Trophoblast cell (in vitro differentiated cells and primary cell): ENCODE results near the gene SETD1B.
A peak's percentile ranks its signal among the peaks of the same experiment; 100 is the strongest.

Experiments used
- DNase-seq, 2 donors: peaks; one replicate each; pipeline ENCODE4 v3.0.0-alpha.2; 2016
- H2AFZ ChIP-seq: 2 replicates; pipeline ENCODE4 v1.6.1; 2013; ENCODE audit warnings: low read length, moderate library complexity, mild to moderate bottlenecking; ENCODE audit not compliant: insufficient read depth, poor library complexity
- H2AK5ac ChIP-seq: 2 replicates; pipeline ENCODE4 v1.6.1; 2013; ENCODE audit warnings: mild to moderate bottlenecking, low read length
- H2BK120ac ChIP-seq: 2 replicates; pipeline ENCODE4 v1.6.1; 2013; ENCODE audit warnings: low read length, mild to moderate bottlenecking, moderate library complexity; ENCODE audit not compliant: insufficient read depth, poor library complexity
- H2BK12ac ChIP-seq: 2 replicates; pipeline ENCODE4 v1.6.1; 2013; ENCODE audit warnings: mild to moderate bottlenecking, low read length, moderate library complexity
- H2BK5ac ChIP-seq: 2 replicates; pipeline ENCODE4 v1.6.1; 2013; ENCODE audit warnings: low read length, low read depth, moderate library complexity, mild to moderate bottlenecking; ENCODE audit not compliant: poor library complexity
- H3K14ac ChIP-seq: 2 replicates; pipeline ENCODE4 v1.6.1; 2013; ENCODE audit warnings: mild to moderate bottlenecking, low read length
- H3K18ac ChIP-seq: 2 replicates; pipeline ENCODE4 v1.6.1; 2013; ENCODE audit warnings: mild to moderate bottlenecking, low read length
- H3K23ac ChIP-seq: 2 replicates; pipeline ENCODE4 v1.6.1; 2013; ENCODE audit warnings: low read length
- H3K27ac ChIP-seq: 2 replicates; pipeline ENCODE4 v1.5.1; 2013; ENCODE audit warnings: low read depth, mild to moderate bottlenecking, inconsistent platforms, low read length, moderate library complexity
- H3K27me3 ChIP-seq: 2 replicates; pipeline ENCODE4 v1.6.1; 2013; ENCODE audit warnings: inconsistent platforms, mild to moderate bottlenecking, low read length, moderate library complexity; ENCODE audit not compliant: insufficient read depth
- H3K36me3 ChIP-seq, 2 experiments: 1 replicate in 1 of 2; 2 replicates in 1 of 2; pipeline ENCODE4 v1.6.1; 2013; ENCODE audit warnings: low read length in 2 of 2, mild to moderate bottlenecking in 2 of 2, moderate library complexity in 1 of 2; ENCODE audit not compliant: insufficient read depth in 2 of 2, control insufficient read depth in 1 of 2
- H3K4ac ChIP-seq: 2 replicates; pipeline ENCODE4 v1.6.1; 2013; ENCODE audit warnings: low read depth, mild to moderate bottlenecking, low read length, moderate library complexity
- H3K4me1 ChIP-seq, 2 experiments: 1 replicate in 1 of 2; 2 replicates in 1 of 2; pipeline ENCODE4 v1.6.1; 2013; ENCODE audit warnings: low read length in 2 of 2, mild to moderate bottlenecking in 2 of 2, moderate library complexity in 1 of 2; ENCODE audit not compliant: insufficient read depth in 2 of 2, control insufficient read depth in 1 of 2
- H3K4me2 ChIP-seq: 2 replicates; pipeline ENCODE4 v1.6.1; 2013; ENCODE audit warnings: inconsistent platforms, mild to moderate bottlenecking, low read length, moderate library complexity
- H3K4me3 ChIP-seq: 2 replicates; pipeline ENCODE4 v1.5.1; 2013; ENCODE audit warnings: mild to moderate bottlenecking, low read depth, low read length, inconsistent platforms
- H3K79me1 ChIP-seq: one replicate; pipeline ENCODE4 v1.6.1; 2013; ENCODE audit warnings: low read length
- H3K79me2 ChIP-seq: 2 replicates; pipeline ENCODE4 v1.6.1; 2013; ENCODE audit warnings: low read length, mild to moderate bottlenecking; ENCODE audit not compliant: control insufficient read depth, insufficient read depth, poor library complexity
- H3K9ac ChIP-seq: 2 replicates; pipeline ENCODE4 v1.6.1; 2013; ENCODE audit warnings: mild to moderate bottlenecking, low read length
- H3K9me3 ChIP-seq: 2 replicates; pipeline ENCODE4 v1.6.1; 2013; ENCODE audit warnings: low read depth, mild to moderate bottlenecking, control low read depth, inconsistent platforms, low read length; ENCODE audit not compliant: insufficient read depth
- H4K12ac ChIP-seq: 2 replicates; pipeline ENCODE4 v1.6.1; 2013; ENCODE audit warnings: low read depth, mild to moderate bottlenecking, low read length, moderate library complexity
- H4K8ac ChIP-seq: 2 replicates; pipeline ENCODE4 v1.6.1; 2013; ENCODE audit warnings: low read depth, mild to moderate bottlenecking, low read length, moderate library complexity
- H4K91ac ChIP-seq: one replicate; pipeline ENCODE4 v1.6.1; 2013; ENCODE audit warnings: low read depth, mild to moderate bottlenecking, low read length, moderate library complexity
- WGBS: extraction: QIAGEN DNeasy Blood & Tissue Kit; methylation state at CpG from one replicate; pipeline ENCODE4 v1.1.7; 2013; ENCODE audit warnings: missing lambda C conversion rate; ENCODE audit not compliant: insufficient read length, insufficient coverage; ENCODE audit errors: extremely low coverage; 5-methylcytosine and 5-hydroxymethylcytosine counted together

The SETD1B gene

GRCh38 chr12:121781484-121781997 is 22.3 kb upstream of the SETD1B start:
- Histone ChIP-seq H3K4me2 (no peak overlapping the region), H2BK5ac (no peak overlapping the region), H3K27me3 (no peaks in the 10 kb centered on the region), H3K79me1 (no peaks in the 10 kb centered on the region), H3K18ac (no peak overlapping the region), H2BK120ac (no peak overlapping the region), H3K4me1 (peaks cover 0 to 3% of the 10 kb centered on the region in 2 experiments), H3K36me3 (peaks cover 8 to 15% of the 10 kb centered on the region in 2 experiments), H2BK12ac (no peak overlapping the region), H3K9me3 (peaks cover 2% of the 10 kb centered on the region), H3K79me2 (no peaks in the 10 kb centered on the region), H4K12ac (no peak overlapping the region), H3K9ac (no peak overlapping the region), H3K23ac (no peak overlapping the region), H3K14ac (no peak overlapping the region), H4K91ac (no peak overlapping the region), H3K4ac (no peak overlapping the region), H4K8ac (no peak overlapping the region), H3K27ac (no peak overlapping the region), H2AFZ (no peak overlapping the region), H2AK5ac (no peak overlapping the region), H3K4me3 (no peak overlapping the region)
- WGBS: no CpG with 5 or more reads among the region's 12 CpGs
- DNase-seq: no peak

- Histone ChIP-seq H2AFZ (no peak overlapping the region), H3K4me3 (no peak overlapping the region), H2AK5ac (no peak overlapping the region), H3K4ac (no peak overlapping the region), H2BK120ac (no peak overlapping the region), H3K14ac (no peak overlapping the region), H3K27me3 (no peaks in the 10 kb centered on the region), H3K79me1 (no peaks in the 10 kb centered on the region), H3K27ac (no peak overlapping the region), H3K4me2 (no peak overlapping the region), H3K9ac (no peak overlapping the region), H3K18ac (no peak overlapping the region), H3K79me2 (no peaks in the 10 kb centered on the region), H3K4me1 (peaks cover 0 to 3% of the 10 kb centered on the region in 2 experiments), H3K9me3 (peaks cover 4% of the 10 kb centered on the region), H3K36me3 (peaks cover 8 to 15% of the 10 kb centered on the region in 2 experiments), H4K12ac (no peak overlapping the region), H2BK12ac (no peak overlapping the region), H3K23ac (no peak overlapping the region), H4K91ac (no peak overlapping the region), H2BK5ac (no peak overlapping the region), H4K8ac (no peak overlapping the region)
- no peak for DNase-seq
- no CpG with 5 or more reads among the region's 14 CpGs for WGBS
Observed at GRCh38 chr12:121781998-121782979, 21.5 kb upstream of the SETD1B start.

- DNase-seq: no peak
- Histone ChIP-seq H3K18ac (no peak overlapping the region), H2AFZ (no peak overlapping the region), H3K79me1 (no peaks in the 10 kb centered on the region), H3K14ac (no peak overlapping the region), H3K23ac (no peak overlapping the region), H4K8ac (no peak overlapping the region), H3K4me3 (no peak overlapping the region), H4K91ac (no peak overlapping the region), H3K27ac (no peak overlapping the region), H3K4ac (no peak overlapping the region), H2BK12ac (no peak overlapping the region), H3K4me2 (no peak overlapping the region), H2BK120ac (no peak overlapping the region), H3K36me3 (peaks cover 7 to 12% of the 10 kb centered on the region in 2 experiments), H2AK5ac (no peak overlapping the region), H3K9ac (no peak overlapping the region), H4K12ac (no peak overlapping the region), H3K9me3 (peaks cover 3% of the 10 kb centered on the region), H3K4me1 (peaks cover 0 to 3% of the 10 kb centered on the region in 2 experiments), H3K27me3 (no peaks in the 10 kb centered on the region), H2BK5ac (no peak overlapping the region), H3K79me2 (no peaks in the 10 kb centered on the region)
- no CpG with 5 or more reads among the region's 6 CpGs for WGBS
Observed at GRCh38 chr12:121783766-121784165, 20.0 kb upstream of the SETD1B start.

- WGBS: no CpG with 5 or more reads among the region's 6 CpGs
- no peak overlapping the region for H3K9ac ChIP-seq
Observed at GRCh38 chr12:121784460-121784859, 19.3 kb upstream of the SETD1B start.

More at GRCh38 chr12:121784460-121784859, 19.3 kb upstream of the SETD1B start:
- peak; percentile 63 to 78 for DNase-seq
- no peak overlapping the region for H2AK5ac ChIP-seq
- peaks cover 2 to 9% of the 10 kb centered on the region in 2 experiments for H3K36me3 ChIP-seq
- H3K27ac ChIP-seq: no peak overlapping the region
- H3K23ac ChIP-seq: no peak overlapping the region
- H4K91ac ChIP-seq: no peak overlapping the region
- no peak overlapping the region for H3K14ac ChIP-seq
- no peak overlapping the region for H2AFZ ChIP-seq
- H3K79me1 ChIP-seq: no peaks in the 10 kb centered on the region
- H3K18ac ChIP-seq: no peak overlapping the region
- H3K9me3 ChIP-seq: peaks cover 3% of the 10 kb centered on the region
- H4K12ac ChIP-seq: no peak overlapping the region
- H3K4me1 ChIP-seq: peaks cover 0 to 3% of the 10 kb centered on the region in 2 experiments
- no peaks in the 10 kb centered on the region for H3K79me2 ChIP-seq
- H2BK12ac ChIP-seq: no peak overlapping the region
- no peak overlapping the region for H3K4me2 ChIP-seq
- no peak overlapping the region for H2BK120ac ChIP-seq
- H3K27me3 ChIP-seq: no peaks in the 10 kb centered on the region
- no peak overlapping the region for H4K8ac ChIP-seq
- no peak overlapping the region for H2BK5ac ChIP-seq
- H3K4ac ChIP-seq: no peak overlapping the region
- H3K4me3 ChIP-seq: no peak overlapping the region
